ENCODE measurements around the gene SSTR3.

SSTR3 gene

GRCh38 chr22:37224757-37225420, 12.6 kb upstream of the SSTR3 start:
- TF ChIP-seq CTCF (IDR thresholded peaks at IDR 0.05), result no peak
- H2AFZ ChIP-seq, result no peak overlapping the region
- H3K9me3 ChIP-seq (ENCODE audit: control insufficient read depth, low read length), result no peaks in the 10 kb centered on the region
- no peaks in the 10 kb centered on the region for H3K36me3 ChIP-seq (ENCODE audit: control insufficient read depth, insufficient read depth, low read length)
- no peak overlapping the region for H3K4me3 ChIP-seq (ENCODE audit: low read depth, low read length)
- H3K79me2 ChIP-seq, result no peaks in the 10 kb centered on the region
- H3K4me1 ChIP-seq, result no peaks in the 10 kb centered on the region
- no peak overlapping the region for H3K4me2 ChIP-seq (ENCODE audit: low read length)
- H3K27me3 ChIP-seq (ENCODE audit: control insufficient read depth, insufficient read depth, low read length), result no peaks in the 10 kb centered on the region
- H3K9ac ChIP-seq, result no peak overlapping the region
- no peak overlapping the region for H3K27ac ChIP-seq

- no peaks in the 10 kb centered on the region for H3K36me3 ChIP-seq (ENCODE audit: control insufficient read depth, insufficient read depth, low read length)
- H3K4me1 ChIP-seq, result no peaks in the 10 kb centered on the region
- H3K27ac ChIP-seq, result no peak overlapping the region
- no peaks in the 10 kb centered on the region for H3K27me3 ChIP-seq (ENCODE audit: control insufficient read depth, insufficient read depth, low read length)
- no peak overlapping the region for H3K9ac ChIP-seq
- H3K4me2 ChIP-seq (ENCODE audit: low read length), result no peak overlapping the region
- no peaks in the 10 kb centered on the region for H3K79me2 ChIP-seq
- TF ChIP-seq CTCF (IDR thresholded peaks at IDR 0.05), result no peak
- no peak overlapping the region for H2AFZ ChIP-seq
- H3K9me3 ChIP-seq (ENCODE audit: control insufficient read depth, low read length), result no peaks in the 10 kb centered on the region
- H3K4me3 ChIP-seq (ENCODE audit: low read depth, low read length), result no peak overlapping the region
These were observed 11.8 kb upstream of the SSTR3 start for GRCh38 chr22:37223965-37224551.

- no peak overlapping the region for H3K27ac ChIP-seq
- H3K4me2 ChIP-seq (ENCODE audit: low read length), result no peak overlapping the region
- no peaks in the 10 kb centered on the region for H3K27me3 ChIP-seq (ENCODE audit: control insufficient read depth, insufficient read depth, low read length)
- no peaks in the 10 kb centered on the region for H3K9me3 ChIP-seq (ENCODE audit: control insufficient read depth, low read length)
- no peaks in the 10 kb centered on the region for H3K36me3 ChIP-seq (ENCODE audit: control insufficient read depth, insufficient read depth, low read length)
- no peaks in the 10 kb centered on the region for H3K4me1 ChIP-seq
- no peak overlapping the region for H2AFZ ChIP-seq
- no peak overlapping the region for H3K4me3 ChIP-seq (ENCODE audit: low read depth, low read length)
- TF ChIP-seq CTCF (IDR thresholded peaks at IDR 0.05), result no peak
- no peak overlapping the region for H3K9ac ChIP-seq
- H3K79me2 ChIP-seq, result no peaks in the 10 kb centered on the region
These were observed 10.2 kb upstream of the SSTR3 start for GRCh38 chr22:37222440-37222971.

GRCh38 chr22:37221424-37222333, 9.4 kb upstream of the SSTR3 start:
- Histone ChIP-seq H3K27ac (no peak overlapping the region), H3K4me1 (no peaks in the 10 kb centered on the region), H3K79me2 (no peaks in the 10 kb centered on the region), H3K9me3 (ENCODE audit: control insufficient read depth, low read length) (no peaks in the 10 kb centered on the region), H3K4me3 (ENCODE audit: low read depth, low read length) (no peak overlapping the region), H2AFZ (no peak overlapping the region), H3K36me3 (ENCODE audit: control insufficient read depth, insufficient read depth, low read length) (no peaks in the 10 kb centered on the region), H3K27me3 (ENCODE audit: control insufficient read depth, insufficient read depth, low read length) (no peaks in the 10 kb centered on the region), H3K4me2 (ENCODE audit: low read length) (no peak overlapping the region), H3K9ac (no peak overlapping the region)
- no peak for TF ChIP-seq CTCF (IDR thresholded peaks at IDR 0.05)
